Activated effector memory CD4-positive, alpha-beta T cell treated with anti-CD3 and anti-CD28 coated beads, Interleukin-2, amount 50 U/mL, for 16 hours (primary cell): ENCODE data around the gene PTPRD.

Experiments used
- DNase-seq: peaks from one replicate; pipeline ENCODE4 v3.0.0-alpha.2; 2020

The PTPRD gene

GRCh38 chr9:8877753-8878494 is 1734.9 kb downstream of the PTPRD start:
- DNase-seq: no peak

- DNase-seq: no peak
These were observed 1736.5 kb downstream of the PTPRD start for GRCh38 chr9:8876303-8876702.

GRCh38 chr9:8874482-8874881 is 1738.3 kb downstream of the PTPRD start:
- no peak for DNase-seq

GRCh38 chr9:8872802-8873201 is 1740.0 kb downstream of the PTPRD start:
- no peak for DNase-seq

- no peak for DNase-seq
These were observed 1740.9 kb downstream of the PTPRD start for GRCh38 chr9:8871796-8872445.

GRCh38 chr9:8871396-8871795 is 1741.4 kb downstream of the PTPRD start:
- DNase-seq: no peak

GRCh38 chr9:8869812-8870211 is 1743.0 kb downstream of the PTPRD start:
- DNase-seq: no peak

GRCh38 chr9:8868632-8869031 is 1744.2 kb downstream of the PTPRD start:
- no peak for DNase-seq

GRCh38 chr9:8867148-8867547 is 1745.7 kb downstream of the PTPRD start:
- DNase-seq: no peak

GRCh38 chr9:8864545-8864896 is 1748.3 kb downstream of the PTPRD start:
- no peak for DNase-seq

- no peak for DNase-seq
These were observed 1748.8 kb downstream of the PTPRD start for GRCh38 chr9:8863886-8864544.

- DNase-seq: no peak
These were observed 1749.7 kb downstream of the PTPRD start for GRCh38 chr9:8863069-8863468.

- DNase-seq: no peak
These were observed 1751.9 kb downstream of the PTPRD start for GRCh38 chr9:8860925-8861324.

GRCh38 chr9:8860086-8860485 is 1752.7 kb downstream of the PTPRD start:
- no peak for DNase-seq

GRCh38 chr9:8859416-8859815 is 1753.4 kb downstream of the PTPRD start:
- no peak for DNase-seq

GRCh38 chr9:8858596-8859161 is 1754.1 kb downstream of the PTPRD start:
- DNase-seq: no peak

- DNase-seq: no peak
These were observed 1754.7 kb downstream of the PTPRD start for GRCh38 chr9:8857926-8858595.

GRCh38 chr9:8857068-8857925 is 1755.5 kb downstream of the PTPRD start:
- DNase-seq: no peak

GRCh38 chr9:8856396-8857067 is 1756.3 kb downstream of the PTPRD start:
- no peak for DNase-seq

GRCh38 chr9:8855046-8855445 is 1757.8 kb downstream of the PTPRD start:
- no peak for DNase-seq

- no peak for DNase-seq
These were observed 1760.4 kb downstream of the PTPRD start for GRCh38 chr9:8852301-8852864.
